GM19324 (cell line): ENCODE measurements around the gene KCNG4.

Experiments used
- ATAC-seq: cut with Tn5 transposase; IDR thresholded peaks from one replicate; pipeline ENCODE4 v1.9.1; 2021; ENCODE audit warnings: mild to moderate bottlenecking, moderate library complexity; ENCODE audit not compliant: unreplicated experiment, low FRiP score

The KCNG4 gene

DNA sequence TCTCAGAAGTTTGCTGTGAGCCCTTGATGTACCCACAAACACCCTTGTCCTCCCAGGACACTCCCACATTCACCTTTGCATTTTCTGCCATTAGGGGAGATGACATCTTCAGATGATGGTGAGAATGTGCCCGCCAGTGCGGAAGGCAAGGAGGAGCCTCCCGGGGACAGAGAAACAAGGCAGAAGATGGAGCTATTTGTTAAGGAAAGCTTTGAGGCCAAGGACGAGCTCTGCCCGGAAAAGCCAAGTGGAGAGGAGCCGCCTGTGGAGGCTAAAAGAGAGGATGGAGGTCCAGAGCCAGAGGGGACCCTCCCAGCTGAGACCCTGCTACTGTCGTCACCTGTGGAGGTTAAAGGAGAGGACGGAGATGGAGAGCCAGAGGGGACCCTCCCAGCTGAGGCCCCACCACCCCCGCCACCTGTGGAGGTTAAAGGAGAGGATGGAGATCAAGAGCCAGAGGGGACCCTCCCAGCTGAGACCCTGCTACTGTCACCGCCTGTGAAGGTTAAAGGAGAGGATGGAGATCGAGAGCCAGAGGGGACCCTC is 70.0 kb downstream of the KCNG4 start:
- ATAC-seq = no peak
